Endothelial cell of umbilical vein (primary cell): Measurements from ENCODE around the gene CARD10. TPM values are rescaled to one million over a fixed set of nuclear protein-coding genes. Genes with fewer than 3 reads are reported as not detected.
"Not testable (repeated sequence)": the region's sequence is repeated elsewhere in the genome, so short reads cannot be mapped to it uniquely, and the experiment has no call there.

Experiments
- BruUV-seq: library from RNA; stranded (reverse); fragments of 400-500 nt; replicated peaks from 2 replicates; lab custom pipeline; 2021; lab: Mats Ljungman, UMichigan
- CTCF ChIA-PET: fragments of 300-600, 350-600 bp; sonication (Branson Sonifier 250); formaldehyde crosslinking; loops from one replicate; lab custom pipeline; 2021; ENCODE audit warnings: antibody characterized with exemption, inconsistent platforms; lab: Charles Lee
- POLR2A ChIA-PET: fragments of 300-600, 350-600 bp; sonication (Branson Sonifier 250); formaldehyde crosslinking; loops from one replicate; lab custom pipeline; 2021; ENCODE audit warnings: antibody characterized with exemption, inconsistent platforms; lab: Charles Lee
- DNase-seq: peaks from one replicate; pipeline ENCODE4 v3.0.0-alpha.2; 2011; ENCODE audit warnings: low read depth, low spot score
- FAIRE-seq: peaks from 2 replicates; lab custom pipeline; 2011; peaks lifted over from hg19 to GRCh38; lab: Jason Lieb, UNC
- H2AFZ ChIP-seq: 2 replicates; pipeline ENCODE4 v1.6.0; 2012; ENCODE audit warnings: low read depth, low read length, control low read depth, inconsistent platforms
- H3K27ac ChIP-seq: 2 replicates; pipeline ENCODE4 v1.5.1; 2011; ENCODE audit warnings: low read depth, mild to moderate bottlenecking, control low read depth, low read length, moderate library complexity; ENCODE audit not compliant: insufficient read depth
- H3K27me3 ChIP-seq, 2 experiments: 2 replicates each; pipeline versions ENCODE4 v1.6.0 to v1.6.1; 2011; ENCODE audit warnings: low read length in 2 of 2, mixed read lengths in 1 of 2; ENCODE audit not compliant: control insufficient read depth in 2 of 2, insufficient read depth in 2 of 2
- H3K36me3 ChIP-seq, 2 experiments: 2 replicates in 1 of 2; 3 replicates in 1 of 2; pipeline ENCODE4 v1.5.1; 2011; ENCODE audit warnings: low read length in 2 of 2, mild to moderate bottlenecking in 1 of 2, moderate library complexity in 1 of 2; ENCODE audit not compliant: control insufficient read depth in 2 of 2, insufficient read depth in 2 of 2; ENCODE audit errors: extremely low read depth in 1 of 2
- H3K4me1 ChIP-seq: 3 replicates; pipeline ENCODE4 v1.5.1; 2011; ENCODE audit warnings: mild to moderate bottlenecking, low read length; ENCODE audit not compliant: control insufficient read depth, insufficient read depth; ENCODE audit errors: extremely low read depth
- H3K4me2 ChIP-seq: 2 replicates; pipeline ENCODE4 v1.6.1; 2011; ENCODE audit warnings: low read length, control low read depth, mixed read lengths; ENCODE audit not compliant: insufficient read depth
- H3K4me3 ChIP-seq, 3 experiments: fragments of 200-600 bp in 1 of 3; sonication (generic), shearing (Covaris generic) in 1 of 3; replicated peaks in 1 of 3; 2 replicates each; pipeline ENCODE4 v1.5.1; 2011 to 2016; ENCODE audit warnings: control low read depth in 3 of 3, low read length in 3 of 3, mild to moderate bottlenecking in 2 of 3, inconsistent platforms in 1 of 3, low read depth in 1 of 3, moderate library complexity in 1 of 3; ENCODE audit not compliant: insufficient read depth in 1 of 3
- H3K79me2 ChIP-seq: 2 replicates; pipeline ENCODE4 v1.6.0; 2012; ENCODE audit warnings: low read length, inconsistent platforms; ENCODE audit not compliant: control insufficient read depth, insufficient read depth
- H3K9ac ChIP-seq: replicated peaks from 2 replicates; pipeline ENCODE3; 2011; ENCODE audit warnings: low read length, control low read depth; ENCODE audit not compliant: insufficient read depth; ENCODE audit errors: extremely low read depth
- H3K9me1 ChIP-seq: replicated peaks from 3 replicates; pipeline ENCODE4 v1.6.0; 2011; ENCODE audit warnings: mild to moderate bottlenecking, low read length; ENCODE audit not compliant: control insufficient read depth, insufficient read depth; ENCODE audit errors: extremely low read depth
- H3K9me3 ChIP-seq: replicated peaks from 2 replicates; pipeline ENCODE4 v1.5.1; 2012; ENCODE audit warnings: low read length, inconsistent platforms; ENCODE audit not compliant: control insufficient read depth, insufficient read depth
- H4K20me1 ChIP-seq: replicated peaks from 2 replicates; pipeline ENCODE3; 2011; ENCODE audit warnings: mild to moderate bottlenecking, low read length; ENCODE audit not compliant: control insufficient read depth, insufficient read depth; ENCODE audit errors: extremely low read depth
- EZH2 ChIP-seq: IDR thresholded peaks from 2 replicates; pipeline ENCODE4 v1.6.1; 2012; ENCODE audit warnings: borderline replicate concordance, low read depth, mild to moderate bottlenecking, moderate library complexity, low read length, inconsistent platforms; ENCODE audit not compliant: severe bottlenecking
- FOS ChIP-seq: IDR thresholded peaks from 2 replicates; pipeline ENCODE4 v1.6.1; 2011; ENCODE audit warnings: mild to moderate bottlenecking, low read length, moderate library complexity, borderline replicate concordance; ENCODE audit not compliant: insufficient read depth
- GATA2 ChIP-seq: IDR thresholded peaks from 2 replicates; pipeline ENCODE4 v1.7.0; 2011; ENCODE audit warnings: low read depth, mild to moderate bottlenecking, moderate library complexity, mixed read lengths, low read length; ENCODE audit not compliant: insufficient read length, insufficient read depth
- JUN ChIP-seq: IDR thresholded peaks from 2 replicates; pipeline ENCODE4 v1.6.1; 2011; ENCODE audit warnings: borderline replicate concordance, low read depth; ENCODE audit not compliant: insufficient read length, insufficient read depth
- MAX ChIP-seq: IDR thresholded peaks from 2 replicates; pipeline ENCODE4 v1.6.1; 2011; ENCODE audit not compliant: insufficient read depth, insufficient read length
- MYC ChIP-seq: IDR thresholded peaks from one replicate; pipeline ENCODE4 v1.6.1; 2011; ENCODE audit warnings: mild to moderate bottlenecking, low read depth, low read length
- POLR2A ChIP-seq: IDR thresholded peaks from 2 replicates; pipeline ENCODE4 v1.6.1; 2012; ENCODE audit warnings: low read depth, mild to moderate bottlenecking, control low read depth, low read length
- POLR2AphosphoS5 ChIP-seq: IDR thresholded peaks from 2 replicates; pipeline ENCODE4 v1.6.1; 2012; ENCODE audit warnings: low read depth, mild to moderate bottlenecking, control low read depth, low read length, moderate library complexity; ENCODE audit not compliant: insufficient read depth
- dilution Hi-C: fragments of 300-500 bp; cut with MboI; formaldehyde crosslinking; loops from one replicate; pipeline ENCODE4 v1.15.0; 2019; ENCODE audit warnings: low sequenced_read_pairs; ENCODE audit not compliant: extremely low pct_ligation_motif_present
- intact Hi-C: fragments of 100-400 bp; cut with micrococcal nuclease; formaldehyde crosslinking; loops from one replicate; pipeline ENCODE4 v1.10.0; 2022
- polyA plus RNA-seq, 4 experiments: library from polyadenylated mRNA; depleted of rRNA in 3 of 4; stranded (reverse) in 3 of 4; unstranded in 1 of 4; fragments of >200 nt; gene quantifications; 2 replicates each; pipeline versions ENCODE4 v1.2.1 to v1.2.3, GENCODE V29; 2011 to 2012; ENCODE audit warnings: missing spikeins in 1 of 4
- total RNA-seq: library from RNA; stranded (reverse); gene quantifications from 2 replicates; pipeline ENCODE4 v1.2.3, GENCODE V29; 2021
- TF ChIP-seq, protein P1 (sequence below), 2 donors: IDR thresholded peaks; 1 replicate in 1 of 2; 2 replicates in 1 of 2; pipeline ENCODE4 v1.5.1; 2011; ENCODE audit warnings: low read length in 2 of 2, mild to moderate bottlenecking in 2 of 2, moderate library complexity in 2 of 2, control low read depth in 1 of 2, inconsistent platforms in 1 of 2, low read depth in 1 of 2; ENCODE audit not compliant: insufficient read depth in 1 of 2; ENCODE audit errors: extremely low read depth in 1 of 2

The CARD10 gene
- total and polyA plus RNA-seq, 2 donors (not counting 3 experiments of a cell fraction or from before 2014, with no cell fraction given) = 36.1 to 39.5 TPM

GRCh38 chr22:37542959-37543358, 23.7 kb upstream of the CARD10 start:
- Histone ChIP-seq H3K79me2 (no peaks in the 10 kb centered on the region), H2AFZ (no peak overlapping the region), H3K36me3 (no peaks in the 10 kb centered on the region), H3K27ac (no peak overlapping the region), H3K9me1 (no peaks in the 10 kb centered on the region), H3K4me1 (peaks cover 19% of the 10 kb centered on the region), H4K20me1 (no peaks in the 10 kb centered on the region), H3K27me3 (no peaks in the 10 kb centered on the region), H3K9me3 (no peaks in the 10 kb centered on the region), H3K4me3 (no peak overlapping the region), H3K4me2 (no peak overlapping the region), H3K9ac (no peak overlapping the region)
- BruUV-seq = no TSS peak
- dilution Hi-C loops (no loop called here), intact Hi-C loops (no loop called here)
- POLR2A ChIA-PET = no interaction called here
- DNase-seq (no peak), FAIRE-seq (no peak)
- TF ChIP-seq MYC = no peak
- no peak for TF ChIP-seq FOS
- TF ChIP-seq EZH2 = no peak
- TF ChIP-seq, protein P1, sequence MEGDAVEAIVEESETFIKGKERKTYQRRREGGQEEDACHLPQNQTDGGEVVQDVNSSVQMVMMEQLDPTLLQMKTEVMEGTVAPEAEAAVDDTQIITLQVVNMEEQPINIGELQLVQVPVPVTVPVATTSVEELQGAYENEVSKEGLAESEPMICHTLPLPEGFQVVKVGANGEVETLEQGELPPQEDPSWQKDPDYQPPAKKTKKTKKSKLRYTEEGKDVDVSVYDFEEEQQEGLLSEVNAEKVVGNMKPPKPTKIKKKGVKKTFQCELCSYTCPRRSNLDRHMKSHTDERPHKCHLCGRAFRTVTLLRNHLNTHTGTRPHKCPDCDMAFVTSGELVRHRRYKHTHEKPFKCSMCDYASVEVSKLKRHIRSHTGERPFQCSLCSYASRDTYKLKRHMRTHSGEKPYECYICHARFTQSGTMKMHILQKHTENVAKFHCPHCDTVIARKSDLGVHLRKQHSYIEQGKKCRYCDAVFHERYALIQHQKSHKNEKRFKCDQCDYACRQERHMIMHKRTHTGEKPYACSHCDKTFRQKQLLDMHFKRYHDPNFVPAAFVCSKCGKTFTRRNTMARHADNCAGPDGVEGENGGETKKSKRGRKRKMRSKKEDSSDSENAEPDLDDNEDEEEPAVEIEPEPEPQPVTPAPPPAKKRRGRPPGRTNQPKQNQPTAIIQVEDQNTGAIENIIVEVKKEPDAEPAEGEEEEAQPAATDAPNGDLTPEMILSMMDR (IDR thresholded peaks at IDR 0.05; ENCODE audit: extremely low read depth in 1 of 2, insufficient read depth in 1 of 2, low read depth in 1 of 2, low read length in 2 of 2) = no peak
- TF ChIP-seq MAX = no peak
- no peak for TF ChIP-seq POLR2AphosphoS5
- no peak for TF ChIP-seq GATA2
- no peak for TF ChIP-seq JUN
- no peak for TF ChIP-seq POLR2A
- CTCF ChIA-PET = interaction anchor here (0.6 to 16.0 kb wide), 4 partner anchors 22 to 56 kb away, joined by 3 to 977 read pairs (median 220); partner anchors contain the start of gene CDC42EP1

DNA sequence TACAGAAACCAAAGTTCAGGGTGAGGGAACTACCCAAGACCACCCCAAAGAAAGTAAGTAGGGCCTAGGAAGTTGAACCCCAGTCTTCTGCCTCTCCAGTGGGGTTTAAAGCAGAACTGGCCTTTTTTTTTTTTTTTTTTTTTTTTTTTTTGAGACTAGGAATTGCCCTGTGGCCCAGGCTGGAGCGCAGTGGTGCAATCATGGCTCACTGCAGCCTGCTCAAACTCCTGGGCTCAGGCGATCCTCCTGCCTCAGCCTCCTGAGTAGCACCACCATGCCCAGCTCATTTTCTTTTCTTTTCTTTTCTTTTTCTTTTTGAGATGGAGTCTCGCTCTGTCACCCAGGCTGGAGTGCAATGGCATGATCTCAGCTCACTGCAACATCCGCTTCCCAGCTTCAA, 23.2 kb upstream of the CARD10 start:
- H3K4me1 ChIP-seq = peaks cover 19% of the 10 kb centered on the region
- dilution Hi-C loops, H3K9me1 ChIP-seq, POLR2A ChIA-PET, H3K4me2 ChIP-seq, H3K36me3 ChIP-seq, DNase-seq, H2AFZ ChIP-seq, H3K27me3 ChIP-seq, FAIRE-seq, H3K9me3 ChIP-seq, H3K9ac ChIP-seq, BruUV-seq, intact Hi-C loops, H3K79me2 ChIP-seq, H3K27ac ChIP-seq, H3K4me3 ChIP-seq, H4K20me1 ChIP-seq: not testable (repeated sequence)
- CTCF ChIA-PET = interaction anchor here (0.6 to 16.0 kb wide), 5 partner anchors 23 to 101 kb away, joined by 3 to 977 read pairs (median 4); partner anchors contain the start of gene CDC42EP1
